PC-9 (cell line): ENCODE results near the gene LIMCH1.

Source experiments
- CTCF ChIP-seq: fragments of 200-600 bp; sonication (generic); conservative IDR thresholded peaks from 2 replicates; pipeline ENCODE4 v1.6.1; 2017; ENCODE audit warnings: mixed run types, antibody characterized with exemption, mild to moderate bottlenecking, moderate library complexity
- EZH2 ChIP-seq: fragments of 200-600 bp; sonication (generic); IDR thresholded peaks from 2 replicates; pipeline ENCODE4 v1.8.0; 2017; ENCODE audit warnings: antibody characterized with exemption, low read depth

- TF ChIP-seq CTCF (no peak), EZH2 (no peak)
Measured at GRCh38 chr4:41579526-41579925, 41.6 kb downstream of the LIMCH1 start.
